Measurements from ENCODE around the gene PLA2G4B. TPM values are rescaled to one million over a fixed set of nuclear protein-coding genes. Genes with fewer than 3 reads are reported as not detected.

Gene PLA2G4B
- total RNA-seq, 1 donor from 2014 or later, result 0.80 TPM

DNA sequence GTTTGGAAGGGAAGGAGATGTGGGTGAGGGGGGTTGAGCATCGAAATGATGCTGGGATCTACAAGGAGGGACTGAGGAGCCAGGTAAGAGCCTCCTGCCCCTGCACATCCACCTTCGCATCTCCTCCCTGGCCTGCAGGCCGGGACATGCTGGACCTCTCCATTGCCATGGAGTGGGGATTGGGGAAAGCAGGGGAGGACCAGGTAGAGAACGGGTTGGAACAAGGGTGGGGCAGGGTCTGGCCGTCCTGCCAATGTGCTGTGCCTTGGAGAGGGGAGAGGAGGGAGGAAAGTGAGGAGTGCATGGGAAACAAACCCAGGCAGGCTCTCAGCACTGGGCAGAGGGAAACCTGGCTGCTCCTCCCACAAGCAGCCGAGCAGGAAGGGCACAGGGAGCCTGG, 10.6 kb downstream of the PLA2G4B start:
- no peak for DNase-seq (ENCODE audit: low read depth)

DNA sequence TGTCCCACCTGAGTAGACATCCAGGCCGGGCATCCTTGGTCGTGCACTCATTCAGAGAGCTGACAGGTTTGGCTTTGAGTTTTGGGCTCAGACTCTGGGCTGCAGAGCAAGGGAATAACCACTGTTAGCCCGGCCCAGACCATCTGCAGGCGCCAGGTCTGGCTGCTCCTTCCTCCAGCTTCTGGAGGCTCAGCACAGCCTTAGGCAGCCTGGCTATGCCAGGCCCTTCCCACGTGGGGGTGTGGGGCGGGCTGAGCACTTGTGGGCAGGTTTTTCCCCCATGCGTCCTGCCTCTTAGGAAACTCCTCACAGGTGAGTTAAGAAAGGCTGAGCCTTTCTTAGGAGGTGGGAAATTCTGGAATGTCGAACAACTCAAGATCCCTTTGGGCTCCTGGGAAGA, 11.2 kb downstream of the PLA2G4B start:
- DNase-seq (ENCODE audit: low read depth), result no peak

DNA sequence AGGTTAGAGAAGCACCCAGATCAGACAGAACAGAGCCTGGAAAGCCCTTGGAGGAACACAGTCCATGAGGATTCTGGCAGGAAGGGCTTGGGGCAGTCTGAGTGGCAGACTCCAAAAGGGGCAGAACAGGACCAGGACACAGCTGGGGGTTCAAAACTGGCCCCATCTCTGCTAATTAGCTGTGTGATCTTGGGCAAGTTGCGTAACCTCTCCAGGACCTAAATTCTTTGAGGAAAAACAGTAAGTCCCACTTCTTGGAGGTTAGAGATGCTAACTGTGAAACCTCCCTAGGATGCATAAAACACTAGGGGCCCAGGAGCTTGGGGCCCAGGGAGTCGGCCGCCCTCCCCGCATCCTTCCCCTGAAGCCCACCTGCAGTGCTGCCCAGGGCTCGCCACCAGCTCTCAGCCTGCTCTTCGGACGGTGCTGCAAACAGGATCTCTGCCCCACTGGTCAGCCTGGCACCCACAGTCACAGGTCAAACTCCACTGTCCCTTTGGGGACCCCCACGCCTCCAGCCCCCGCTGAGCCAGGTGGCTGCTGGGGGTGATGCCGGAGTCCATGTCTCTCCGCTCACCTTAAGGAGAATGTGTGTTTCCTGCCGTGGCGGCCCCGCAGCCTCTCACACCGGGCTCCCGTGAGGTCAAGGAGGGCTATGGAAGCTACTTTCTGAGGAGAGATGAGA, 12.0 kb downstream of the PLA2G4B start:
- DNase-seq (ENCODE audit: low read depth), result no peak

DNA sequence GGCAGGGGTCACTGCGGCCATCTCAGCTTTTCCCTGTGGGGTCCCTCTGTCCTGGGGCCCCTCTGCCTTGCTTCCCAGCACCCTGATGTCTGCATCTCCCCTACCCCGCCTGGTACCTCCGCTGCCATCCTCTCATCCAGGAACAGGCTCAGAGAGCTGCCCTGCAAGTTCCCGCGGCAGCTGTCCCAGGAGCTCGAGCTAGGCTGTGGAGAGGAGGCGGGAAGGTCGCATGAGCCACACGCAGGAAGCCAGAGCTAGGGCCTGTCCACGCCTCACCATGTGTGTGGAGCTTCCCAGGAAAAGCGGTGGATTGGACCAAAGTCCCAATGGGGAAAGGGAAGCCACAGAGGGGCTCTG, 12.5 kb downstream of the PLA2G4B start:
- DNase-seq (ENCODE audit: low read depth), result no peak

DNA sequence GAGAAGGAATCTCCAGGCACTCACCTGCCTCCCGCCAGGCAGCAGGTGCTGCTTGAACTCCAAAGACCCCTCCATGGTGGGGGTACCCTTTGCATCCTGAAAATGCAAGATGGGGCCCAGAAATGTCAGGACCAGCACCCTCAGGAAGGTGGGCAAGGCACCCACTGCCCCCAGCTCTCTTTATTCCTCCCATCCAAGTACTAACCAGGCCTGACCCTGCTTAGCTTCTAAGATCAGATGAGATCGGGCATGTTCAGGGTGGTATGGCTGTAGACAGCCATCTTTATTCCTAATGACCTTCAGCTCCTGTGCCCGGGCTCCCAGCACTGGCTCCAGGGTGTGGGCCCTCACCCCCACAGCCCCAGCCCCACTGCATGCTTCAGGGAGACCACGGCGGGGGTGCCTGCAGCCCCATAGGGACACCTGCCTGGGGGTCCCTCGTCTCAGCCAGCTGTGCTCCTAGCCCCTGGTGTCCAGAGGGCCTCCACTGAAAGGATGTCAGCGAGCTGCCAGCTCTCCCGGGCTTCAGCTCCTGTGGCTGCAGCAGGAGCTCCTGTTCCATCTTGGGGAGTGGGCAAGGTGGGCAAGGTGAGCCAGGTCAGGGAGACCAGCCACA, 13.2 kb downstream of the PLA2G4B start:
- DNase-seq (ENCODE audit: low read depth), result no peak

DNA sequence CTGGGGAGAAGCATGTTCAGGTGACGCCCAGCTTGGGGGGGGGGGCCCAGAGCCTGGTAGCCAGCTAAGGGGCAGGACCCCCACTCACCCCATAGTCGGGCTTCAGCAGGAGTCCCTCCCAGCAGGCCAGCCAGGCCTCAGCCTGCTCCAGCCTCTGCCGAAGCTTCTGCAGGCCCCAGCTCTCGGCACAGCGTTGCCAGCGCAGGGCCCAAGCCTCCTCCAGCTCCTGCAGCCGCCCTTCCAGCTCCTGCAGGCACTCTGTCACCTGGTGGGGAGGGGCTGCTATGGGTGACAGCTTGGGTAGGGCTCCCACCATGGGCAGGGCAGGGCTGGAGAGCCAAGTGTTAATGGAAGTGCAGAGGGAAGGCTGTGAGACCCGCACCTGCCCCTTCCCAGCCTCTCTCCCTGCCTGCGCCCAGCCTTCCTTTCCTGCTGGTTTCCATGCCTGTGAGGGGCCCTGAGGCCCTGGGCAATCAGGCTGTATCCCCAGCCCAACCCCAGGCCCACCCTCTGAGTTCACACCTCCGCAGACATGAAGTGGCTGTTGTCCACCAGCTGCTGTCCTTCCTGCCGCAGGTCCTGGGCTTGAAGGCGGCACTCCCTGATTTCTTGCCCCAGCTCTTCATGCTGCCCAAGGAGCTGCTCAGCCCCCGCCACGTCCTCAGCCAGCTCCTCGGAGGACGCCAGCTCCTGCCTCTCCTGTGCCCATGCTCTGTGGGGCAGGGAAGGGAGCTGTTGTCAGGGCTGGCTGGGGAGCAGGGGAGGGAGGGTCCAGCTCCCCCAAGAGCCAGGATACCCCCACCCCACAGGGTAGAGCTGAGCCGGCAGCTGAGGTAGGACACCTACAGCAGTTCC, 14.3 kb downstream of the PLA2G4B start:
- no peak for DNase-seq (ENCODE audit: low read depth)

DNA sequence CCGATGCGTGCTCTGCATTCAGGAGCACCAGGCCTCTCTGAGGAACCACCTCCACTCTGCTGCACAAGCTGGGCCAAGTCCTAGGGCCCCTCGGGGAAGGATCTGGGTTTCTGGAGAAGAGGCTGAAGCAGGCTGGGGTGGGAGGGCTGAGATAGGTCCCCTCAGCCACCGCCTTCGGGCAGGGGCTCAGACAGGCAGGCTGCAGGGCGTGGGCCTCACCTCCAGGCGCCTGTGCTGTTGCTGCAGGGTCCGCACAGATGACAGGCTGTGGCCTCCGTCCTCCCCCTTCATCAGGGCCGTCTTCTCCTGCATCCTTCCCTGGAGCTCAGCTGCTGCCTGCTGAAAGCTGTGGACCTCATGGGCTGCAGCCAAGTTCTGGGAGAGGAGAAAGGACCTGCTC, 15.2 kb downstream of the PLA2G4B start:
- DNase-seq (ENCODE audit: low read depth), result no peak

DNA sequence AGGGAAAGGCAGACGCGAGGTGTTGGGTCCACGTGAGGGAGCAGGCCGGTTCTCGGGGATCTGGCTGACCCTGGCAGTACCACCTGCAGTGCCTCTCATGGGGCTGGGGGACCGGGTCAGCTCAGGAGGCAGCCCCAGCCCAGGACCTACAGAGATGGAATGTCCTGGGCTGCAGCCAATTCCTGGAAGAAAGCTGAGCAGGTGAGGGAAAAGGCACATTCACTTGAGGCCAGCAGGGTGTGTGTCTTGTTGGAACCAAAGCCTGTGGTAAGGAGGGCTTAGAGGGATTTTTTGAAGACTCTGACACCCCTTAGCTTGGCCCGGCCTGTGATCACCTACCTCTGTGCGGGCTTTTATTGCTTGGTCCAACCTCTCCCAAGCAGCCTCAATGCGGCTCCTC, 15.8 kb downstream of the PLA2G4B start:
- DNase-seq (ENCODE audit: low read depth), result no peak

DNA sequence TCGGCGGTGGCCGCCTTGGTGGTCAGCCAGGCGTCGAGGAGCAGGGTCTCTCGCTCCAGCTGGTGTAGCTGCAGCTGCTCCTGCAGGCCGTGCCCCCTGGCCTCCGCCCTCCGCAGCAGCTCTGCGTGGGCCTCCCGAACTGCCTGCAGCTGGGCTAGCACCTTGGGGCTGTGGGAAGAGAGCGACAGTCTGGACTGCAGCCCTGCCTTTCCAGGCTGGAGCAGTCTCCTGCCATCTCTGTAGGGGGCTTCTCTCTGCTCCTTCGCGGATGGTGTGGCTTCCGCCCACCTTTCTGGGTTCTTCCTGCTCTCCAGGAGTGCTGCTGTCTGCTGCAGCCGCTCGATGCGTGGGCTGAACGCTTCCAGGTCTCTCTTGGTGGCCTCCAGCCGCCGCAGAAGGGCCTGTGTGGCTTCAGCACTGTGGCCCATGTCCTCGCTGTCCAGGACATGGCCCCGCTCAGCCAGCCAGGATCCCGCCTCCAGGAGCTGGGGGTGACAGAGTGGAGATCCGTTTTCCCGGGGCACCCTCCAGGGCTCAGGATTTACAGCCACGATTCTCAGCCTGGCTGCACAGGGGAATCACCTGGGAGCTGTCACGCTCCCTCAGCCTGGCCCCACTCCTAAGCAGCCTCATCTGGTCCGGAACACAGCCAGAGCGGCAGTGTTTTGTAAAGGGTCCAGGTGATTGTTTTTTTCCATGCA, 16.8 kb downstream of the PLA2G4B start:
- no peak for DNase-seq (ENCODE audit: low read depth)

DNA sequence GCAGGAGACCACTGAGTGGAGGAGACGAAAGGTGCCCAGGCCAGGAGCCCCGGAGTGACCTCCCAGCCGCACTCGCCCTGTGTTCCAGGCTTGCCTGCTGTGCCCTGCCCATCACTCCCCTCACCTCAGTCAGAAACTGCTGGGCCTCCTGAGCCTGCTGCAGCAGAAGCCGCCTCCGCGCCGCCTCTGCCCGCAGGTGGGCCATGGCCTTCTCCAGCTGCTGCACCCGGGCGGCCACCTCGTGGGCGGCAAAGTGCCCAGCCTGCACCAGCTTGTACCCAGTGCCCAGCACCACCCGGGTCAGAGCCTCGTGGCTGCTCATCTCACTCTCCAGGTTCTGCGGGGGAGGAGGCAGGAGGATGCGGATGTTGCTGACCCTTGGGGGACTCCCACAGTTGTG, 17.6 kb downstream of the PLA2G4B start:
- no peak for DNase-seq (ENCODE audit: low read depth)

DNA sequence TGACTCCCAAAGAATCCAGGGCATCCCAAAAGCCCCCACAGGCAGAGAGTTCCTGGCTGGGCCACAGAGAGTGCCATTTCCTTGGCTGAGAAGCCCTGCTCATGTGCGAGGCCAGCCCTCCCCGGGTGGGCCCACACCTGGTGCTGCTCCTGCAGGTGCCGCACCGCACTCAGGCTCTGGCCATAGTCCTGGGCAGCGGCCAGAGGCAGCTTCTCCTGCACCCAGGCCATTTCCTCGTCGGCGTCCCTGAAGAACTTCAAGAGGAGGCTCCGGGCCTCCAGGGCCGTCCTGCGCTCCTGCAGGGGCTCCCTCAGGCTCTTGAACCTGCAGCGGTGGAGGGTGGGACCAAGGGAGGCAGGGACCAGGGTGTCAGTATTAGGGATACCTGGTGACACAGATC, 18.1 kb downstream of the PLA2G4B start:
- no peak for DNase-seq (ENCODE audit: low read depth)

DNA sequence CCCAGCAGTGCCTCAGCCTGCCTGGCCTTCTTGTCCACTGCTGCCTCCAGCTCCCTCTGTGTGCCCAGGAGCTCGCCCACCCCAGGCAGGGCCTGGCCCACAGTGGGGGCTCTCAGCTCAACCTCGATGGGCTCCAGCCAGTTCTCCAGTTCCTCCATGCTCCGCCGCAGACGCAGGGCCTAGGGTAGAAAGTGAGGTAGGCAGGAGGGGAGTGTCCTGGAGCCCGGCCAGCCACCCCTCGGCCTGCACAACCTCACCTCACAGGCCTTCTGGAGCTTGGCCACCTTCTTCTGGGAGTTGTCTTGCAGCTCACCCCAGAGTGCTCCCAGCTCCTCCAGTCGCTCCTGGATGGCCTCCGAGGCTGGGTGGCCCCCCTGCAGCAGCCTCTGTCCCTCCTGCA, 18.7 kb downstream of the PLA2G4B start:
- no peak for DNase-seq (ENCODE audit: low read depth)

DNA sequence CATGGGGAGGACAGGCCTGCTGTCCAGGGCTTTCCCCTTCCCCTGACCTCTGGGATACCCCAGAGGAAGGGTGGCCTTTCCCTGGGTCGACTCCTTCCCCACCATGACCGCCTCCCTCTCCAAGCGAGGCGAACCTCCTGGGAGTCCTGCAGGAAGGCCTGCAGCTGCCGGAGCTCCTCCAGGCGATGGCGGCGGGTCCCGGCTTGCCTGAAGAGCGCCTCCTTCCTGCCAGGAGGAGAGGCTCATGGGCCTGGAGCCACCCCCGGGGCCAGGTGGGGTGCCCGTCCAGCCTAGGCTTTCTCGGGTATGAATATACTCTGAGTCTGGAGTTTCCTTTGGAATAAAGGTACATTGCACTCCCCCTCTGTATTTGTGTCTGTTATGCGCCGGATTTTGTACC, 20.1 kb downstream of the PLA2G4B start:
- DNase-seq (ENCODE audit: low read depth), result no peak

DNA sequence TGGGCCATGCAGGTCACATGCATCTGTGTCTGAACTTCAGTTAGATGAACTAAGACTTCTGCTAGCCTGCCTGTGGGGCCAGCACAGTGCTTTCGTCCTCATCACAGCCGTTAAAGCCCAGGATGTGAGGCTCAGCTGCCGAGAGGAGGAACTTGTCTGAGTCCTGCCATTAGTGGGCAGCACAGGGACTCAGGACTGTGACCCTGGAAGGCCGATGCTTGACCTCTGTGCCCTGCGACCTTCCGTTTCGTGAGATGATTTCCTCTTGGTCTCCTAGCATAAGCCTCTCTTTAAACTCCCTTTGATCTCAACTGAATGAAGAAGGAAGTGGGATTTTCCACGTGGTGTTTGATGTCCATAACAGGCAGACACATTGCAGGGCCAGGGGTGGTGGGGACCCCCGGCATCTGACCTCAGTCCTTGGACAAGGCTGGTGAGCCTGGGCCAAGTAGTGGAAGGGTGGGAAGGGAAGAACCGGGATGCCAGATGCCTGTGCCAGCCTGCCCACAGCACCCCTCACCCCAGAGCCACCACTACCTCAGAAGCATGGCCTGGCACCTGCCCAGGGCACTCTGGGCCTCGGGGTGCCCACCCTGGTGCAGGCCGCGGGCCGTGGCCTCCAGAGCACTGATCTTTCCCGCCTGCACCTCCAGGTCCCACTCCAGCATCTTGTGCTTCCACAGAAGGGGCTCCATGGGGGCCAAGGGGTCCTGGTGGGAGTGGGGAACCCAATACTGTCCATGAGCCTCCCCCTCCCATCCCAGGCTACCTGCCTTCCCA, 21.6 kb downstream of the PLA2G4B start:
- DNase-seq (ENCODE audit: low read depth), result no peak

DNA sequence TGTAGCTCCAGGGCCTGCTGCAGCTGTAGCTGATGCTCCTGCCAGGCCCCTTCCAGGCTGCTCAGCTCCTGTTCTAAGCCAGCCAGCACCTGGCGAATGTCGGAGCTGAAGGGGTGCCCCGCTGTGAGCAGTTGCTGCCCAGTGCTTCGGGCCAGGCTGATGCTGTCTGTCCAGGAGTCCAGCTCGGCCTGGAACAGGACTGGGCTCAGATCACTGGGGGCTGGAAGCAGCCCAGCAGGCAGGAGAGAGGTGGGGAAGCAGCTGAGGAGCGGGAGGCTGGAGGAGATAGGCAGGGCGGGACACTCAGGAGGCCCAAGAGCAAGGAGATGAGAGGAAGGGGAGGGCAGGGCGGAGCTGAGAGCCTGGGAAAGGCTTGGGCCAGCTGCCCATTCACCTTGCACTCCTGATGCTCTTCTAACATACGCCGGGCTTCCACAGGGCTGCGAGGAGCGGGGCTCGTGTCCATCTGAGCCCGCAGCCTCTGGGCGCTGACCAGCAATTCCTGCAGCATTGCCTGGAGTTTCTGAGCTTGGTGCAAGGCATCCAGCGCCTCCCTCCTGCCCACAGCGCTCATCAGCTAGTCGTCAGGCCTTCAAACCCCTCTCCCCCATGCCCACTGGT, 23.2 kb downstream of the PLA2G4B start:
- DNase-seq (ENCODE audit: low read depth), result no peak

DNA sequence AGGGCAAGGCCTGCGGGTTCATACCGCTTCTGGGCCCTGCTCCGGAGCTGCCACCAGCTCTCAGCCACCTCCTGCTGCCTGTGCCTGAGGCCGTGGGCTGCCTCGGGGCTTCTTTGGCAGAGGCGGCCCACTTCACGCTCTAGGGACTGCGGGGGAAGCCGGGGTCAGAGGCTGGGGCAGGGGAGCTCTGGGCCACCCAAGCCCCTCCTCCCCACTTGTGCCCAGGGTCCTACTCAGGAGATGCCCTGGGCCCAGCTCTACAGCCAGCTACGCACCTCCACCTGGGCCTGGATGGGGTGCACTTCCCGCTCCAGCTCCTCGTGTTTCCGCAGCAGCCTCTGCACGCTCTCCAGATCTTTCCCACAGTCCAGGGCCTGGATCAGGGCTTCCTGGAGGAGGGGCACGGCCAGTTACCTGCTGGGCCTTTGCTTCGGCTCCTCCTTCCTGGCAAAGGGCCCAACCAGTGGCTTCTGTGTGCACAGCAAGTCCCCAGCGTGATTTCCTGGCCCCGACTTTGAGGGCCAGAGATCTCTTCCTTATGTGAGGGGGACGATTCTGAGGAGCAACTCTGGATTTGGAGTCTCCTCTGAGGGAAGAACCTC, 24.0 kb downstream of the PLA2G4B start:
- DNase-seq (ENCODE audit: low read depth), result no peak

DNA sequence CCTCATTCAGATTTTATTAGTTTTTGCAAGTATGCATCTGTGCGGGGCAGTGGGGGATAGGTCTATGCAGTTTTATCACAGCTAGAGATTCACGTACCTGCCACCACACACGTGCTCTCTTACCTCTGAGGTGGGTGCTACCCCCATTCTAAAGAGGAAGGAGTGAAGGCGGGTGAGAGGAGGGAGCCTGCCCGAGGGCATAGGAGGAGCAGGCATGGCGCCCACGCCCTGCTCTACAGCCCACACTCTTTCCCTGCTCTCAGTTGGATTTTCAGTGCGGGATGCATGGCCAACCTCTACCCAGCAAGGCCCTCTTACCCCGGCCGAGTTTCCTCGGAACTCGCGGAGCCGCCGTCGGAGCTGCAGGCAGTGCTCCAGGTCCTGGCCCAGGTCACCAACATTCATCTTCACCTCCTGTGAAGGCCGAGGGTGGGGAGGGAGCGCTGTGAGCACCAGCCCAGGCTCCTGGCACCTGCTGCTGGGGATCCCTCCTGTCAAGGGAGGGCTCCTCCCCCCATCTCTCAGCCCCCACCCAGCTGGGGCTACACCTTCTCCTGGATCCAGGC, 26.9 kb downstream of the PLA2G4B start:
- no peak for DNase-seq (ENCODE audit: low read depth)

DNA sequence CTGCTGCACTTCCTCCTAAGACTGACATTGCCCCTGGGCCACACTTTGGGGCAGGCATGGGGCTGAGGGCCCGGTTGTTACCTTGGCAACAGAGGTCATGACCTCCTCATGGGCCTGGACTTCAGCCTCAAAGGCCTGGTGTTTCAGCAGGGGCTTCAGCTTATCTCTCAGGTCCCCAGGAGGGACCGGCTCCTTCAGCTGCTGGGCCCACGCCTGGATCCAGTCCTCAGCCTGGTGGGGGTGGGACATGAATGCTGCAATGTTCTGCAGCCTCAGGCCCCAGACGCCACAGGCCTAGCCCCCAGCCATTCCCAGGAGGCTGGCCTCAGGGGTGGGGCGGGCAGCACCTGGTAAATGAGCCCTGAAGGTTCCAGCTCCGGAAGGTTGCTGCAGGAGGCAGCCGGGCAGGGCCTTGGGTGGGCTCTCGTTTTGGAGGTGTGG, 27.6 kb downstream of the PLA2G4B start:
- no peak for DNase-seq (ENCODE audit: low read depth)

DNA sequence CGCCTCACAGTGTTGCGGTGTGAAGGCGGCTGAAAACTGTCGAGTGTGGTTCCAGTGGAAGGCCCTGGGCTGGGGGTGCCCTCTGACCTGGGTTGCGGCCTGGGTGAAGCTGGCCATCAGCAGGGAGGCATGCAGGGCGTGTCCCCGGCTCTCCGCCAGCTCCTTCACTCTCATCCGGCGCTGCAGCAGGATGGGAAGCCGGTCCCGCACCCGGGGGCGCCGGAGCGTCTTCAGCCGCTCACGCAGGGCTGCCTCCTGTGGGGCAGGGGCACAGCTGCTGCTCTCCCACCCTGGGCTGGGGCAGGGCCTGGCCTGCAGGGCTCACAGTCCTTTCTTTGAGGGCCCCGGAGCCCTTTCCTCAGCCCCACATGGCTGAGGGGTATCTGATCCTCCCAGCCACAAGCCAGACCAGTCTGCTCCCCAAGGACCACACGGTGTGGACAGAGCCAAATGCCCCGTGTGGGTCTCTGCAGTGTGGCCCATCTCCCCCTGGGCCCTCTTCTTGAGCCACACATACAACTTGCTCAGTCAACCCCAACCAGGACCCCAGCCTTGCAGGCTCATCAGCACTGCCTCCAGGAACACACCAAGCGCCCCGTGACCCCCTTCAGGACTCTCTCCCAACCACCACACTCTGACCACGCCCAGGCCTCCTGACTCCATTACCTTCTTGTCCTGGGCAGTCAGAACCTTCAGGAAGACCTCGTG, 28.4 kb downstream of the PLA2G4B start:
- DNase-seq (ENCODE audit: low read depth), result no peak

DNA sequence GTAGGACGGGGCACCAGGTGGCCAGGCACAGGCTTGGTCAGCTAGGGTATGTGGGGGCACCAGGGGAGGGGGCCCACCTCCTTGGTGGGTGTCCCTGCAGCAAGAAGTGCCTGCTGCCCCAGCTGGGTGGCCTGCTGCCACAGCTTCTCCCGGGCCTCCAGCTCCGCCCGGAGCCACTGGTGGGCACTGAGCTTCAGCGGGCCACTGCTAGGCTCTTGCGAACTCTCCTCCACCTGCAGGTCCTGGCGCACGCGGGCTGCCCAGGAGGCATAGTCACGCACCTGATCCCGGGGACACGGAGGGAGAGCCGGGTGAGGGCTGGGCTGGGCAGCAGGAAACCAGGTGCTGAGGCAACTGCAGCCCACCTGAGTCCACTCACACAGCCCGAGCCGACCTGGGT, 29.7 kb downstream of the PLA2G4B start:
- DNase-seq (ENCODE audit: low read depth), result no peak

Measured in renal cortical epithelial cell (primary cell).